Heart left ventricle (tissue), 16 donors: ENCODE measurements around the gene MRTFA. TPM values are rescaled to one million over a fixed set of nuclear protein-coding genes. Genes with fewer than 3 reads are reported as not detected.
"Not testable (repeated sequence)": the region's sequence is repeated elsewhere in the genome, so short reads cannot be mapped to it uniquely, and the experiment has no call there.

Experiments
- ATAC-seq, 4 donors: fragments of 200-7000 bp; cut with Tn5 transposase; one replicate each; pipeline ENCODE4 v1.9.1; 2020 to 2022; ENCODE audit warnings: moderate library complexity in 4 of 4, mild to moderate bottlenecking in 3 of 4, moderate number of reproducible peaks in 1 of 4
- DNase-seq, 5 donors: peaks; one replicate each; pipeline ENCODE4 v3.0.0-alpha.2; 2020
- H3K27ac ChIP-seq, 12 donors: fragments of 200-600 bp; sonication (generic) in 4 of 12; one replicate each; pipeline versions ENCODE4 v1.5.0 to v1.8.0; 2016 to 2022; ENCODE audit warnings: mild to moderate bottlenecking in 2 of 12
- H3K27me3 ChIP-seq, 9 donors: fragments of 200-600 bp; sonication (generic) in 2 of 9; one replicate each; pipeline versions ENCODE4 v1.5.1 to v1.8.0; 2016 to 2022; ENCODE audit warnings: mild to moderate bottlenecking in 3 of 9
- H3K36me3 ChIP-seq, 9 donors: fragments of 200-600 bp; sonication (generic) in 2 of 9; one replicate each; pipeline versions ENCODE4 v1.5.0 to v1.8.0; 2018 to 2022; ENCODE audit warnings: mild to moderate bottlenecking in 2 of 9
- H3K4me1 ChIP-seq, 12 donors: fragments of 200-600 bp; sonication (generic) in 4 of 12; one replicate each; pipeline versions ENCODE4 v1.5.0 to v1.8.0; 2016 to 2022; ENCODE audit warnings: mild to moderate bottlenecking in 3 of 12
- H3K4me3 ChIP-seq, 12 donors: fragments of 200-600 bp; sonication (generic) in 4 of 12; one replicate each; pipeline versions ENCODE4 v1.5.0 to v1.8.0; 2017 to 2022; ENCODE audit warnings: mild to moderate bottlenecking in 9 of 12, moderate library complexity in 4 of 12
- H3K9me3 ChIP-seq, 12 donors: fragments of 200-600 bp; sonication (generic) in 4 of 12; one replicate each; pipeline versions ENCODE4 v1.5.0 to v1.8.0; 2016 to 2022; ENCODE audit warnings: mild to moderate bottlenecking in 1 of 12
- CTCF ChIP-seq, 12 donors: fragments of 200-600 bp; sonication (generic) in 4 of 12; IDR thresholded peaks; one replicate each; pipeline versions ENCODE4 v1.5.0 to v1.8.0; 2018 to 2022; ENCODE audit warnings: antibody characterized with exemption in 12 of 12, mild to moderate bottlenecking in 5 of 12
- POLR2A ChIP-seq, 2 donors: fragments of 450-650 bp; IDR thresholded peaks; one replicate each; pipeline ENCODE4 v1.6.1; 2017; ENCODE audit warnings: antibody characterized with exemption in 2 of 2, mild to moderate bottlenecking in 2 of 2, moderate library complexity in 2 of 2
- WGBS, 4 donors: extraction: QIAGEN DNeasy Blood & Tissue Kit in 2 of 4; methylation state at CpG; one replicate each; pipeline versions ENCODE4 v1.1.5 to v1.1.7; 2013 to 2018; 5-methylcytosine and 5-hydroxymethylcytosine counted together
- intact Hi-C, 10 donors: fragments of 100-400 bp; cut with DNase I; formaldehyde crosslinking; loops; one replicate each; pipeline versions ENCODE4 v1.11.1 to v1.14.2; 2022
- polyA plus RNA-seq, 2 donors: library from polyadenylated mRNA; stranded (reverse); fragments of 200-250 nt; gene quantifications; one replicate each; pipeline ENCODE4 v1.2.3, GENCODE V29; 2013
- total RNA-seq, 9 donors: library from RNA; depleted of rRNA in 2 of 9; stranded (reverse); fragments of >200 nt in 2 of 9; fragmentation: NEBNext Ultra II Directional in 3 of 9; extraction: Animal tissue kit (Norgen Biotek cat#: 25700) in 3 of 9; gene quantifications; one replicate each; pipeline versions ENCODE4 v1.1.0 to v1.2.4, GENCODE V29; 2016 to 2023
- donor health status: ischemic (EF 13 %, LVEDD 7.1; RV severe dilation, severe dysfunction).
- donor health status: healthy with polysubstance abuse.
- donor health status: DM: no; HTN: yes; CAD: no.
- donor health status: DM: no; HTN: no; CAD: no.
- donor health status: ischemic (EF 25% LVEDD 6.9; RV normal size, moderate dysfunction).
- donor health status: ischemic (EF 25% LVEDD 5.7; RV mildly dilated, moderate dysfunction).
- donor health status: healthy.
- donor health status: DM: yes; HTN: yes; CAD: no.
- donor health status: ischemic (EF 35%, LVEDD 5.7; RV mildly dilated, moderate dysfunction).
- donor health status: nonischemic (EF 11% LVEDD 7.7; RV severe dilation, severe dysfunction).
- donor health status: DM: yes; HTN: yes; CAD: no.
- donor health status: PGD.
- donor health status: ischemic (EF 29% LVEDD 5.4; RV normal size, mild dysfunction).
- donor health status: nonischemic (EF 23%, LVEDD 6.1; RV moderate dilation, normal function).

Gene MRTFA
- total and polyA plus RNA-seq, 11 donors: 14.0 to 52.6 (median 26.9) TPM

GRCh38 chr22:40531951-40532900 lies 104.3 kb downstream of the MRTFA start:
- no peaks in the 10 kb centered on the region for H3K36me3 ChIP-seq
- no peaks in the 10 kb centered on the region for H3K27me3 ChIP-seq
- no peaks in the 10 kb centered on the region for H3K9me3 ChIP-seq
- TF ChIP-seq POLR2A (IDR thresholded peaks at IDR 0.05) (no peak), CTCF (IDR thresholded peaks at IDR 0.05) (no peak)
- peak overlapping the region in 11 of 12 donors; percentile 2 to 71 (median 52) for H3K27ac ChIP-seq
- H3K4me3 ChIP-seq: peak overlapping the region in 10 of 12 donors; percentile 2 to 51 (median 40)
- peaks cover 0 to 61% (median 34%) of the 10 kb centered on the region in 12 donors for H3K4me1 ChIP-seq
- intact Hi-C loops: loop anchor here in 1 of 10 donors (5.0 kb wide), 1 partner anchor 110 kb away; no protein-coding TSS in a partner anchor
- WGBS, 4 donors: 75 to 81% (median 77%) methylated on average over 3 of the region's 3 CpGs
- no peak for ATAC-seq
- no peak for DNase-seq

- 94 to 98% (median 96%) methylated on average over 6 of the region's 6 CpGs for WGBS, 4 donors
Measured at GRCh38 chr22:40530391-40530790, 106.1 kb downstream of the MRTFA start.

GRCh38 chr22:40529821-40530220 lies 106.7 kb downstream of the MRTFA start:
- H3K4me3 ChIP-seq: no peak overlapping the region
- WGBS, 4 donors: 65 to 73% (median 69%) methylated on average over 1 of the region's 1 CpG
- peaks cover 0 to 53% (median 32%) of the 10 kb centered on the region in 12 donors for H3K4me1 ChIP-seq
- H3K27me3 ChIP-seq: no peaks in the 10 kb centered on the region
- no peak overlapping the region for H3K27ac ChIP-seq
- intact Hi-C loops: loop anchor here in 9 of 10 donors (5.0 to 10.0 kb wide), 4 partner anchors 93 to 117 kb away; no protein-coding TSS in a partner anchor
- TF ChIP-seq CTCF (IDR thresholded peaks at IDR 0.05) (no peak), POLR2A (IDR thresholded peaks at IDR 0.05) (no peak)
- DNase-seq (no peak), ATAC-seq (no peak)
- H3K36me3 ChIP-seq: no peaks in the 10 kb centered on the region
- no peaks in the 10 kb centered on the region for H3K9me3 ChIP-seq

More at GRCh38 chr22:40530391-40530790, 106.1 kb downstream of the MRTFA start:
- H3K4me1 ChIP-seq: peaks cover 0 to 58% (median 34%) of the 10 kb centered on the region in 12 donors
- intact Hi-C loops: loop anchor here in 1 of 10 donors (5.0 kb wide), 1 partner anchor 112 kb away; no protein-coding TSS in a partner anchor
- not testable (repeated sequence) for H3K27ac ChIP-seq, DNase-seq, ATAC-seq, H3K4me3 ChIP-seq, H3K9me3 ChIP-seq, H3K36me3 ChIP-seq, H3K27me3 ChIP-seq

- 92 to 98% (median 93%) methylated on average over 5 of the region's 5 CpGs for WGBS, 4 donors
- TF ChIP-seq POLR2A (IDR thresholded peaks at IDR 0.05) (no peak), CTCF (IDR thresholded peaks at IDR 0.05) (no peak)
- Histone ChIP-seq H3K27me3 (no peaks in the 10 kb centered on the region), H3K27ac (peak overlapping the region in 4 of 12 donors; percentile 26 to 56 (median 34)), H3K4me1 (peaks cover 0 to 24% (median 5%) of the 10 kb centered on the region in 12 donors), H3K4me3 (no peak overlapping the region), H3K9me3 (no peaks in the 10 kb centered on the region), H3K36me3 (no peaks in the 10 kb centered on the region)
- ATAC-seq (no peak), DNase-seq (no peak)
- intact Hi-C loops: loop anchor here in 8 of 10 donors (5.0 to 10.0 kb wide), 3 partner anchors 90 to 120 kb away; no protein-coding TSS in a partner anchor
Measured at GRCh38 chr22:40526960-40527359, 109.6 kb downstream of the MRTFA start.
